GM12892 (cell line): ENCODE measurements around the gene NR3C1.

Experiments used
- DNase-seq: peaks from one replicate; pipeline ENCODE4 v3.0.0; 2011; ENCODE audit not compliant: insufficient read length
- FAIRE-seq: peaks from 2 replicates; lab custom pipeline; 2011; peaks lifted over from hg19 to GRCh38; lab: Jason Lieb, UNC
- POLR2A ChIP-seq: IDR thresholded peaks from 2 replicates; pipeline ENCODE4 v1.6.1; 2011; ENCODE audit warnings: low read depth, low read length, control low read depth
- POLR2AphosphoS5 ChIP-seq: IDR thresholded peaks from 2 replicates; pipeline ENCODE4 v1.6.1; 2011; ENCODE audit warnings: low read depth, low read length, control low read depth
- TAF1 ChIP-seq: IDR thresholded peaks from 2 replicates; pipeline ENCODE4 v1.6.1; 2011; ENCODE audit warnings: low read depth, mild to moderate bottlenecking, control low read depth, low read length, borderline replicate concordance

The NR3C1 gene

DNA sequence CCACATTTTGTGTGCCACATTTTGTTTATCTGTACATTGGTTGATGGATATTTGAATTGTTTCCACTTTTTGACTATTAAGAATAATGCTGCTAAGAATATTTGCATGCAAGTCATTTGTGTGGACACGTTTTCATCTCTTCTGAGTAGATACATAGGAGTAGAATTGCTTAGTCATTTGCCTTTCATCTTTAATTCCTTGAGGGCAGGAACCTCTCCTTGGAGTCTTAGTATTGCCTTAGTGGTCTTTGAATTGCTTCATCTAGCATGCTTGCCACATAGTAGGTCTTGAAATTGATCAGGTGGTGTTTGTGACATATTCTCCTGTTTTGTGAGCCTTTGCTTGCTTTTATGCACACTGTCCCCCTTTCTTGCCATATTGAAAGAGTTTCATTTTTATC is 128.5 kb downstream of the NR3C1 start:
- no peak for DNase-seq
- no peak for FAIRE-seq
- no peak for TF ChIP-seq POLR2AphosphoS5
- no peak for TF ChIP-seq TAF1
- TF ChIP-seq POLR2A: 0 out of 2 replicates have a peak, but pooled peaks have one; percentile 24

GRCh38 chr5:143271431-143271830 is 132.1 kb downstream of the NR3C1 start:
- TF ChIP-seq POLR2A: no peak
- TF ChIP-seq POLR2AphosphoS5: no peak
- no peak for TF ChIP-seq TAF1
- DNase-seq (no peak), FAIRE-seq (no peak)

DNA sequence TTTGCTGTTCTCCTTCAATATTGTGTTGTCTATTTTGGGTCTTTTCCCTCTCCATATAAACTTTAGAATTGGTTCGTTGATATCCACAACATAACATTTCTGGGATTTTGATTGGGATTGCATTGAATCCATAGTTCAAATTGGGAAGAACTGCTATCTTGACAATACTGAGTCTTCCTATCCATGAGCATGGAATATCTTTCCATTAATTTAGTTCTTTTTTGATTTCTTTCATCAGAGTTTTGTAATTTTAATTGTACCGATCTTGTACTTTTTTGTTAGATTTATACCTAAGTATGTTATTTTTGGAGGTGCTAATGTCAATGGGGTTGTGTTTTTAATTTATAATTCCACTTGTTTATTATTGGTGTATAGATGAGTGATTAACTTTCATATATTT is 135.1 kb downstream of the NR3C1 start:
- DNase-seq: no peak
- TF ChIP-seq POLR2AphosphoS5 (no peak), TAF1 (no peak), POLR2A (no peak)
- FAIRE-seq: no peak

- DNase-seq: no peak
- TF ChIP-seq POLR2A (no peak), POLR2AphosphoS5 (no peak), TAF1 (no peak)
Observed at GRCh38 chr5:143267186-143267585, 136.3 kb downstream of the NR3C1 start.

GRCh38 chr5:143265995-143266394 is 137.5 kb downstream of the NR3C1 start:
- DNase-seq: no peak
- no peak for FAIRE-seq
- TF ChIP-seq TAF1 (no peak), POLR2A (no peak), POLR2AphosphoS5 (no peak)

More at GRCh38 chr5:143267186-143267585, 136.3 kb downstream of the NR3C1 start:
- FAIRE-seq: no peak

GRCh38 chr5:143263272-143263810 is 140.1 kb downstream of the NR3C1 start:
- TF ChIP-seq POLR2AphosphoS5 (no peak), TAF1 (no peak), POLR2A (no peak)
- no peak for DNase-seq
- no peak for FAIRE-seq

DNA sequence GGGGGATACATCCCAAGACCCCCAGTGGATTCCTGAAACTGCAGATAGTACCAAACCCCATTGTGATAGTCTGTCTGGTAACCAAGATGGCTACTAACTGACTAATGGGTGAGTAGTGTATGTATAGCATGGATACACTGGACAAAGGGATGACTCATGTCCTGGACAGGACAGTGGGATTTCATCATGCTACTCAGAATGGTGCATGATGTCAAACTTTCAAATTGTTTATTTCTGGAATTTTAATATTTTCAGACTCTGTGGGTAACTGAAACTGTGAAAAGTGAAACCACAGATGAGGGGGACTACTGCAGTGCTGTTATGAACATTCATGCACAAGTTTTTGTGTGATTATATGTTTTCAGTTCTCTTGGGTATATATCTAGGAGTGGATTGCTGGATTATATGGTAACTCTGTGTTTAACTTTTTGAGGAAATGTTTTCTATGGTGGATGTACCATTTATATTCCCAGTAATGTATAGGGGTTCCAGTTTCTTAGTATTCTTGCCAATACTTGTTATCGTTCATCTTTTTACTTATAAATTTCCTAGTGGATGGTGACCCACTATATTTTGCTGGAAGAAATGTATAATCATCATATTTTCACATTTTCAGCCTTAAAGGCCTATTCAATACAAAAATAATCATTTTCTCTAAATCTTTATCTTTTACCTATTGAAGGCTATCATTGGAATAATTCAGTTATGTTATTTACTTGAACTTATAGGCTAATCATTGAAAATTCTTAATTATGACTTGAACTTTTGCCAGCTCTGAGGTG is 140.9 kb downstream of the NR3C1 start:
- FAIRE-seq (peak; percentile 81), DNase-seq (no peak)
- TF ChIP-seq TAF1 (no peak), POLR2A (no peak), POLR2AphosphoS5 (no peak)

GRCh38 chr5:143261748-143262392 is 141.6 kb downstream of the NR3C1 start:
- no peak for TF ChIP-seq POLR2AphosphoS5
- no peak for TF ChIP-seq POLR2A
- TF ChIP-seq TAF1: no peak
- DNase-seq (no peak), FAIRE-seq (no peak)

DNA sequence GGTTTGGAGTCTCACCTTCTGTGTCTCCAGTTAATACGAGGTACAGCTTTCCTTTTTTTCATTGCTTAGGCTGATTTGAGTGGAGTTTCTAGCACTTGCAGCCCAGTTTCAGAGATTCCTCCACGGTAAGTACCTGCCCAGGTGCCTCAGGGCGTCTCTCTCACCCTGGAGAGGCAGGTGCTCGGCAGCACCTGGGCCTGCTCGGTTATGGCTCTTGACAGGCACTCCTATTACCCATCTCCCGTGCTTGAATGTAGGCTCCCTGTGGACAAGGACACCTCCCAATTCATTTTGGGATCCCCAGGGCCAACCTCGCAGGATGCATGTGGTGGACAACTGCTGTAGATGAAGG is 144.3 kb downstream of the NR3C1 start:
- FAIRE-seq: no peak
- TF ChIP-seq POLR2A: no peak
- TF ChIP-seq TAF1: no peak
- TF ChIP-seq POLR2AphosphoS5: no peak
- DNase-seq: no peak

DNA sequence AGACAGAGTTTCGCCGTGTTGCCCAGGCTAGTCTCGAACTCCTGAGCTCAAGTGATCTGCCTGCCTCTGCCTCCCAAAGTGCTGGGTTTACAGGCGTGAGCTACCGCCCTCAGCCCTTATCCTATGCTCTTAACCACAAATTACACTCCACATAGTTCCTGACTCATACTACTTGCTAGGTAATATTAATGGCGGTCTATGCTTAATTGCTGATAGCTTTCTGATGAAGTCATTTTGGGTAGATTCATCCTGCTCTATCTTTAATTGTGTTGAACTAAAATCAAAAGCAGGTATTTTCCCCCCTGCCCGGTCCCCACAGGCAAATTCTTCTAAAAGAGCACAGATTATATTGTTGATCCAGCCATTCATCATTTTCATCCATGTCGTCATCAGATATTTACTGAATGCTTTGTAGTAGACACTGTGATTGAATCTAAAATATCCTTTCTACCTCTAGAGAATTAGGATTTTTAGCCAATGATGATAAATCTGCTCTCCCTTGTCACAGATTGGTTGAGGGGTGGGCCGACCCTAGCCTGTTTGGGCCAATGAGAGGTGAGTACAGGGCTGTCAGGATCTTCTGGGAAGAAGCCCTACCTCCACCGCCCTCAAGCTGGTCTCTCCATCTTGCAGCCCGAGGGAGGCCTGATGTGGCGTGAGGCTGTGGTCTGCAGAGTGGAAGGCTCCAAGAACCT is 144.8 kb downstream of the NR3C1 start:
- TF ChIP-seq TAF1 (no peak), POLR2A (no peak), POLR2AphosphoS5 (no peak)
- FAIRE-seq (no peak), DNase-seq (no peak)

DNA sequence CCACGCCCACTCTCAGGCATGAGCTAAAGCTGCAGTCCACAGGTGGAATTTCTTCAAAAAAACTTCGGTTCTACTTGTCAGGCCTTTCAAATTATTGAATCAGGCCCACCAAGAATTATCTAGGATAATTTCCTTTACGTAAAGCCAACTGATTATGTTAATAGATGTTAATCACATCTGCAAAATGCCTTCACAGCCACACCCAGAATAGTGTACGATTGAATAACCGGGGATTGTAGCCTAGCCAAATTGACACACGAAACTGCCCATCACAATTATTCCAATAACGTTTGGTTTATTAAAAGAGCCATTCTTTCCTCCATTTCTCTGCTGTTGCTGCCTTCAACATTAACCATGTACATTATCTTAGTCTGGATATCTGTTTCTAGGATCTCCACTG is 148.7 kb downstream of the NR3C1 start:
- FAIRE-seq: peak; percentile 33
- no peak for TF ChIP-seq TAF1
- no peak for DNase-seq

- TF ChIP-seq TAF1 (no peak), POLR2A (peak; percentile 29)
- DNase-seq (no peak), FAIRE-seq (no peak)
Observed at GRCh38 chr5:143251946-143252345, 151.5 kb downstream of the NR3C1 start.
